K562 (cell line): Measurements from ENCODE around the gene MEPE. TPM values are rescaled to one million over a fixed set of nuclear protein-coding genes. Genes with fewer than 3 reads are reported as not detected.

Source experiments
- EZH2 ChIP-seq: IDR thresholded peaks from 2 replicates; pipeline ENCODE4 v1.6.1; 2012; ENCODE audit warnings: low read depth, mild to moderate bottlenecking, inconsistent platforms, low read length, borderline replicate concordance
- ID3 ChIP-seq, 2 experiments: fragments of 250-450 bp in 1 of 2; fragments of 450-650 bp in 1 of 2; sonication (Bioruptor Pico) in 1 of 2; IDR thresholded peaks; 2 replicates each; pipeline versions ENCODE4 v1.6.1 to v1.8.0; 2016 to 2021; ENCODE audit warnings: mild to moderate bottlenecking in 2 of 2, moderate library complexity in 2 of 2, missing compliant biosample characterization in 1 of 2, missing genetic modification characterization in 1 of 2
- IFI16 ChIP-seq: fragments of 250-450 bp; sonication (Bioruptor Pico); IDR thresholded peaks from 2 replicates; pipeline ENCODE4 v2.1.2; 2022; ENCODE audit warnings: mild to moderate bottlenecking, inconsistent platforms
- MEIS2 ChIP-seq: fragments of 450-650 bp; IDR thresholded peaks from 2 replicates; pipeline ENCODE4 v1.6.1; 2014; ENCODE audit warnings: mild to moderate bottlenecking; ENCODE audit not compliant: partially characterized antibody
- NFYB ChIP-seq: IDR thresholded peaks from 2 replicates; pipeline ENCODE4 v1.6.1; 2011; ENCODE audit warnings: mild to moderate bottlenecking, moderate library complexity; ENCODE audit not compliant: insufficient read length; ENCODE audit errors: extremely low read depth
- PPARD ChIP-seq: fragments of 250-450 bp; sonication (Bioruptor Pico); IDR thresholded peaks from 2 replicates; pipeline ENCODE4 v1.8.0; 2022; ENCODE audit warnings: inconsistent platforms, mild to moderate bottlenecking, moderate library complexity
- RNF219 ChIP-seq: fragments of 250-450 bp; sonication (Bioruptor Pico); IDR thresholded peaks from 2 replicates; pipeline ENCODE4 v1.5.0; 2022; ENCODE audit warnings: mild to moderate bottlenecking
- SP1 ChIP-seq: sonication (generic); formaldehyde crosslinking; IDR thresholded peaks from 2 replicates; pipeline ENCODE4 v1.8.1; 2022; ENCODE audit warnings: mild to moderate bottlenecking, missing genetic modification reagents
- ZNF695 ChIP-seq: fragments of 450-650 bp; formaldehyde crosslinking; IDR thresholded peaks from 2 replicates; pipeline ENCODE4 v1.4.0; 2020; ENCODE audit warnings: mild to moderate bottlenecking, moderate library complexity
- polyA plus RNA-seq, 8 experiments: library from polyadenylated mRNA; depleted of rRNA in 4 of 8; stranded (reverse) in 5 of 8; unstranded in 3 of 8; fragments of >200 nt; fragmentation: Nextera tagmentation in 2 of 8; fragmentation: Illumina TruSeq in 1 of 8; extraction: Ambion mirVana in 2 of 8; extraction: Trizol in 1 of 8; gene quantifications; 2 replicates each; pipeline versions ENCODE4 v1.2.1 to v1.2.3, GENCODE V29; 2011 to 2014; ENCODE audit warnings: inconsistent platforms in 1 of 8, missing spikeins in 1 of 8
- total RNA-seq, 7 experiments: library from RNA; depleted of rRNA in 6 of 7; stranded (reverse); fragments of >200 nt in 6 of 7; fragmentation: Illumina TruSeq in 2 of 7; extraction: Trizol in 2 of 7; gene quantifications; 2 replicates each; pipeline versions ENCODE4 v1.2.1 to v1.2.3, GENCODE V29; 2011 to 2021; ENCODE audit warnings: low replicate concordance in 1 of 7
- TF ChIP-seq, protein P1 (sequence below): fragments of 250-450 bp; sonication (Bioruptor Pico); IDR thresholded peaks from 2 replicates; pipeline ENCODE4 v1.8.0; 2021; ENCODE audit warnings: moderate library complexity, mild to moderate bottlenecking, inconsistent platforms
- TF ChIP-seq, protein P2 (sequence below): fragments of 450-650 bp; IDR thresholded peaks from one replicate; pipeline ENCODE4 v1.6.1; 2018; ENCODE audit warnings: mild to moderate bottlenecking, moderate library complexity; ENCODE audit not compliant: partially characterized antibody
- TF ChIP-seq, protein P3 (sequence below), 2 experiments: fragments of 450-650 bp; IDR thresholded peaks; 2 replicates each; pipeline ENCODE4 v1.6.1; 2016; ENCODE audit warnings: mild to moderate bottlenecking in 2 of 2, borderline replicate concordance in 1 of 2, low read depth in 1 of 2, moderate library complexity in 1 of 2

Gene MEPE
- total and polyA plus RNA-seq, 9 of the 15 experiments (the other 6 are each of a cell fraction or from before 2014, with no cell fraction given), result not detected

- TF ChIP-seq ID3 (CRISPR knock-in tag; IDR thresholded peaks at IDR 0.05) (no peak), ID3 (tag; IDR thresholded peaks at IDR 0.05) (no peak), IFI16 (no peak), RNF219 (no peak), ZNF695 (no peak), EZH2 (no peak), MEIS2 (no peak), SP1 (no peak), PPARD (CRISPR knock-in tag) (no peak), NFYB (no peak)
- TF ChIP-seq, protein P1, sequence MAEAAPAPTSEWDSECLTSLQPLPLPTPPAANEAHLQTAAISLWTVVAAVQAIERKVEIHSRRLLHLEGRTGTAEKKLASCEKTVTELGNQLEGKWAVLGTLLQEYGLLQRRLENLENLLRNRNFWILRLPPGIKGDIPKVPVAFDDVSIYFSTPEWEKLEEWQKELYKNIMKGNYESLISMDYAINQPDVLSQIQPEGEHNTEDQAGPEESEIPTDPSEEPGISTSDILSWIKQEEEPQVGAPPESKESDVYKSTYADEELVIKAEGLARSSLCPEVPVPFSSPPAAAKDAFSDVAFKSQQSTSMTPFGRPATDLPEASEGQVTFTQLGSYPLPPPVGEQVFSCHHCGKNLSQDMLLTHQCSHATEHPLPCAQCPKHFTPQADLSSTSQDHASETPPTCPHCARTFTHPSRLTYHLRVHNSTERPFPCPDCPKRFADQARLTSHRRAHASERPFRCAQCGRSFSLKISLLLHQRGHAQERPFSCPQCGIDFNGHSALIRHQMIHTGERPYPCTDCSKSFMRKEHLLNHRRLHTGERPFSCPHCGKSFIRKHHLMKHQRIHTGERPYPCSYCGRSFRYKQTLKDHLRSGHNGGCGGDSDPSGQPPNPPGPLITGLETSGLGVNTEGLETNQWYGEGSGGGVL (CRISPR knock-in tag), result no peak
- TF ChIP-seq, protein P2, sequence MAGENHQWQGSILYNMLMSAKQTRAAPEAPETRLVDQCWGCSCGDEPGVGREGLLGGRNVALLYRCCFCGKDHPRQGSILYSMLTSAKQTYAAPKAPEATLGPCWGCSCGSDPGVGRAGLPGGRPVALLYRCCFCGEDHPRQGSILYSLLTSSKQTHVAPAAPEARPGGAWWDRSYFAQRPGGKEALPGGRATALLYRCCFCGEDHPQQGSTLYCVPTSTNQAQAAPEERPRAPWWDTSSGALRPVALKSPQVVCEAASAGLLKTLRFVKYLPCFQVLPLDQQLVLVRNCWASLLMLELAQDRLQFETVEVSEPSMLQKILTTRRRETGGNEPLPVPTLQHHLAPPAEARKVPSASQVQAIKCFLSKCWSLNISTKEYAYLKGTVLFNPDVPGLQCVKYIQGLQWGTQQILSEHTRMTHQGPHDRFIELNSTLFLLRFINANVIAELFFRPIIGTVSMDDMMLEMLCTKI, result no peak
- TF ChIP-seq, protein P3, sequence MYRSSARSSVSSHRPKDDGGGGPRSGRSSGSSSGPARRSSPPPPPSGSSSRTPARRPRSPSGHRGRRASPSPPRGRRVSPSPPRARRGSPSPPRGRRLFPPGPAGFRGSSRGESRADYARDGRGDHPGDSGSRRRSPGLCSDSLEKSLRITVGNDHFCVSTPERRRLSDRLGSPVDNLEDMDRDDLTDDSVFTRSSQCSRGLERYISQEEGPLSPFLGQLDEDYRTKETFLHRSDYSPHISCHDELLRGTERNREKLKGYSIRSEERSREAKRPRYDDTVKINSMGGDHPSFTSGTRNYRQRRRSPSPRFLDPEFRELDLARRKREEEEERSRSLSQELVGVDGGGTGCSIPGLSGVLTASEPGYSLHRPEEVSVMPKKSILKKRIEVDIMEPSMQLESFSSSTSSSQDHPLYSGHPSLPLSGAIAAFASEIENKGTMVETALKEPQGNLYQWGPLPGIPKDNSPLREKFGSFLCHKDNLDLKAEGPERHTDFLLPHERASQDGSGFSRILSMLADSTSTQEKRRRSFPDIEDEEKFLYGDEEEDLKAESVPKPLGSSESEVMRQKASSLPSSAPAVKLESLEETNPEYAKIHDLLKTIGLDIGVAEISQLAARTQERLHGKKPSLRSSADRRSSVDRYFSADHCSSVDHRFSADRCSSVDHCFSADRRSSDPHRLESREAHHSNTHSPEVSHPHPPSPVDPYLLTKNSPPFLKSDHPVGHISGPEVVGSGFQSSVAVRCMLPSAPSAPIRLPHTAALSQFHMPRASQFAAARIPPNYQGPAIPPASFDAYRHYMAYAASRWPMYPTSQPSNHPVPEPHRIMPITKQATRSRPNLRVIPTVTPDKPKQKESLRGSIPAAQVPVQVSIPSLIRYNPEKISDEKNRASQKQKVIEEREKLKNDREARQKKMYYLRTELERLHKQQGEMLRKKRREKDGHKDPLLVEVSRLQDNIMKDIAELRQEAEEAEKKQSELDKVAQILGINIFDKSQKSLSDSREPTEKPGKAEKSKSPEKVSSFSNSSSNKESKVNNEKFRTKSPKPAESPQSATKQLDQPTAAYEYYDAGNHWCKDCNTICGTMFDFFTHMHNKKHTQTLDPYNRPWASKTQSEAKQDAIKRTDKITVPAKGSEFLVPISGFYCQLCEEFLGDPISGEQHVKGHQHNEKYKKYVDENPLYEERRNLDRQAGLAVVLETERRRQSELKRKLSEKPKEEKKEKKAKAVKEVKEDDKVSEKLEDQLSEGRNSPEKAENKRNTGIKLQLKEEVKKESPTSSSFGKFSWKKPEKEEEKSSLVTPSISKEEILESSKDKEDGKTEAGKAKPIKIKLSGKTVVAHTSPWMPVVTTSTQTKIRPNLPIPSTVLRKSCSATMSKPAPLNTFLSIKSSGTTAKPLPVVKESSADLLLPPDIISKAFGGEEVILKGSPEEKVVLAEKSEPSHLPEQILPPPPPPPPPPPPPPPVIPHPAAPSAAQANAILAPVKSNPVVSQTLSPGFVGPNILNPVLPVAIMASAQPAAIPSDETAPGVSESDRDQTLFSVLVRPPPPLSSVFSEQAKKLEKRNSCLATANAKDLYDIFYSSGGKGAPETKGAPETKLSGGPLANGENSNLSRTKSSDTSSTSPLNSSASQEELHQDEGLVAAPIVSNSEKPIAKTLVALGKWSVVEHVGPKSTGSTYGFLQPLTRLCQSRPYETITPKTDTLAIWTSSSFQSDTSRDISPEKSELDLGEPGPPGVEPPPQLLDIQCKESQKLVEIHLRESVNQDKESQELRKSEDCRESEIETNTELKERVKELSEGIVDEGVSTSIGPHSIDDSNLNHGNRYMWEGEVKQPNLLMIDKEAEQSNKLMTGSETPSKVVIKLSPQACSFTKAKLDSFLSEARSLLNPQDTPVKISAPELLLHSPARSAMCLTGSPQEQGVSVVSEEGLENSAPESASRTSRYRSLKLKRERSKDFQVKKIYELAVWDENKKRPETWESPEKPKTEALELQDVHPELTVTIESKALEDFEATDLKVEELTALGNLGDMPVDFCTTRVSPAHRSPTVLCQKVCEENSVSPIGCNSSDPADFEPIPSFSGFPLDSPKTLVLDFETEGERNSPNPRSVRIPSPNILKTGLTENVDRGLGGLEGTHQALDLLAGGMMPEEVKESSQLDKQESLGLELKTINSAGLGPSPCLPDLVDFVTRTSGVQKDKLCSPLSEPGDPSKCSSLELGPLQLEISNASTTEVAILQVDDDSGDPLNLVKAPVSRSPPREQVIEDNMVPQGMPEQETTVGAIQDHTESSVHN (IDR thresholded peaks at IDR 0.05; ENCODE audit: borderline replicate concordance in 1 of 2, low read depth in 1 of 2), result no peak
These were observed 13.4 kb upstream of the MEPE start (continued) for GRCh38 chr4:87819281-87819919.
